Gastrocnemius medialis (tissue), 4 donors: ENCODE data around the gene POLR3A.

Experiments used
- CTCF ChIP-seq, 5 experiments: fragments of 450-650 bp in 3 of 5; fragments of 200-600 bp in 2 of 5; sonication (generic) in 2 of 5; IDR thresholded peaks in 4 of 5; conservative IDR thresholded peaks in 1 of 5; 1 replicate in 4 of 5; 2 replicates in 1 of 5; pipeline ENCODE4 v1.5.1; 2016 to 2019; ENCODE audit warnings: antibody characterized with exemption in 5 of 5, mild to moderate bottlenecking in 3 of 5, moderate library complexity in 3 of 5
- POLR2A ChIP-seq, 2 donors: fragments of 450-650 bp; IDR thresholded peaks; one replicate each; pipeline ENCODE4 v1.6.1; 2017; ENCODE audit warnings: antibody characterized with exemption in 2 of 2, mild to moderate bottlenecking in 2 of 2, moderate library complexity in 2 of 2

- no peak for TF ChIP-seq CTCF (IDR thresholded peaks at IDR 0.05 in 4 of 5, conservative IDR thresholded peaks at IDR 0.05 in 1 of 5)
- no peak for TF ChIP-seq POLR2A (IDR thresholded peaks at IDR 0.05)
These were observed 109.6 kb downstream of the POLR3A start for GRCh38 chr10:77919713-77920108.
